Measurements from ENCODE around the gene HBS1L. TPM values are rescaled to one million over a fixed set of nuclear protein-coding genes. Genes with fewer than 3 reads are reported as not detected.

The HBS1L gene
- total and polyA plus RNA-seq, 9 of the 15 experiments (the other 6 are each of a cell fraction or from before 2014, with no cell fraction given) = 101 to 199 (median 145) TPM

DNA sequence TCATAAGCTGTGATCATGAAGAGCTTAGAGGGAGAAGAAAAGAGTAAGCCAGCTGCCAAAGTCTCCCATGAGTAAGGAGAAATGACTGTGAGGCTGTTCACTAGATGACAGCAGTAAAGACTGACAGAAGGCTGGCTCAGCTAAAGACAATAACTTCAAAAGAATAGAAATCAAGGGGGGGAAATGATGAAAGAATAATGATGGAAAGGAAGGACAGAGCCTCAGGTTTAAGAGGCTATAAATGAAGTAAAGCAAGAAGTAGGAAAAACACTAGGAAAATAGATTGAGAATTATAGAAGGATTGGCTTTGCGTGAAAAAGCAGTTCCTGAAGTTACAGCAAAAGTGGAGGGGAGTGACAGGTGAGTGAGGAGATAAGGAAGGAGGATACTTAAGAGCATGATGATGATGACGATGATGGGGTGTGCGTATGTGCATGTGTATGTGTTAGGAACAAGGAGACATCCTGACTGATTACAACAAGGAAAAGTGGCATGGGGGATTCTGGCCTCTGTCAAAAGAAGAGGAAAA is 48.2 kb downstream of the HBS1L start (continued):
- 0 out of 2 replicates have a peak, but pooled peaks have one; percentile 52 for TF ChIP-seq HLTF (IDR thresholded peaks at IDR 0.05)
- TF ChIP-seq, protein P1, sequence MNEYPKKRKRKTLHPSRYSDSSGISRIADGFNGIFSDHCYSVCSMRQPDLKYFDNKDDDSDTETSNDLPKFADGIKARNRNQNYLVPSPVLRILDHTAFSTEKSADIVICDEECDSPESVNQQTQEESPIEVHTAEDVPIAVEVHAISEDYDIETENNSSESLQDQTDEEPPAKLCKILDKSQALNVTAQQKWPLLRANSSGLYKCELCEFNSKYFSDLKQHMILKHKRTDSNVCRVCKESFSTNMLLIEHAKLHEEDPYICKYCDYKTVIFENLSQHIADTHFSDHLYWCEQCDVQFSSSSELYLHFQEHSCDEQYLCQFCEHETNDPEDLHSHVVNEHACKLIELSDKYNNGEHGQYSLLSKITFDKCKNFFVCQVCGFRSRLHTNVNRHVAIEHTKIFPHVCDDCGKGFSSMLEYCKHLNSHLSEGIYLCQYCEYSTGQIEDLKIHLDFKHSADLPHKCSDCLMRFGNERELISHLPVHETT (CRISPR knock-in tag; conservative IDR thresholded peaks at IDR 0.05 in 1 of 2, IDR thresholded peaks at IDR 0.05 in 1 of 2) = no peak
- TF ChIP-seq, protein P2, sequence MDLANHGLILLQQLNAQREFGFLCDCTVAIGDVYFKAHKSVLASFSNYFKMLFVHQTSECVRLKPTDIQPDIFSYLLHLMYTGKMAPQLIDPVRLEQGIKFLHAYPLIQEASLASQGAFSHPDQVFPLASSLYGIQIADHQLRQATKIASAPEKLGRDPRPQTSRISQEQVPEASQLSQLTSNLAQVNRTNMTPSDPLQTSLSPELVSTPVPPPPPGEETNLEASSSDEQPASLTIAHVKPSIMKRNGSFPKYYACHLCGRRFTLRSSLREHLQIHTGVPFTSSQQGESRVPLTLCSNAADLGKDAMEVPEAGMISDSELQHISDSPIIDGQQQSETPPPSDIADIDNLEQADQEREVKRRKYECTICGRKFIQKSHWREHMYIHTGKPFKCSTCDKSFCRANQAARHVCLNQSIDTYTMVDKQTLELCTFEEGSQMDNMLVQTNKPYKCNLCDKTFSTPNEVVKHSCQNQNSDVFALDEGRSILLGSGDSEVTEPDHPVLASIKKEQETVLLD (IDR thresholded peaks at IDR 0.05) = no peak
- no peak for TF ChIP-seq SNRNP70 (optimal IDR thresholded peaks at IDR 0.05; ENCODE audit: low read depth, low read length)
- TF ChIP-seq ARNT (IDR thresholded peaks at IDR 0.05) = peak in 1 of 2 experiments; percentile 55; a peak in 1 of 4 replicates
- TF ChIP-seq, protein P3, sequence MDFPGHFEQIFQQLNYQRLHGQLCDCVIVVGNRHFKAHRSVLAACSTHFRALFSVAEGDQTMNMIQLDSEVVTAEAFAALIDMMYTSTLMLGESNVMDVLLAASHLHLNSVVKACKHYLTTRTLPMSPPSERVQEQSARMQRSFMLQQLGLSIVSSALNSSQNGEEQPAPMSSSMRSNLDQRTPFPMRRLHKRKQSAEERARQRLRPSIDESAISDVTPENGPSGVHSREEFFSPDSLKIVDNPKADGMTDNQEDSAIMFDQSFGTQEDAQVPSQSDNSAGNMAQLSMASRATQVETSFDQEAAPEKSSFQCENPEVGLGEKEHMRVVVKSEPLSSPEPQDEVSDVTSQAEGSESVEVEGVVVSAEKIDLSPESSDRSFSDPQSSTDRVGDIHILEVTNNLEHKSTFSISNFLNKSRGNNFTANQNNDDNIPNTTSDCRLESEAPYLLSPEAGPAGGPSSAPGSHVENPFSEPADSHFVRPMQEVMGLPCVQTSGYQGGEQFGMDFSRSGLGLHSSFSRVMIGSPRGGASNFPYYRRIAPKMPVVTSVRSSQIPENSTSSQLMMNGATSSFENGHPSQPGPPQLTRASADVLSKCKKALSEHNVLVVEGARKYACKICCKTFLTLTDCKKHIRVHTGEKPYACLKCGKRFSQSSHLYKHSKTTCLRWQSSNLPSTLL (IDR thresholded peaks at IDR 0.05) = no peak
- TF ChIP-seq GTF2A2 (tag; IDR thresholded peaks at IDR 0.05) = no peak
- no peak for TF ChIP-seq HDAC3 (IDR thresholded peaks at IDR 0.05; ENCODE audit: borderline replicate concordance, partially characterized antibody)
- peak; percentile 86 for TF ChIP-seq SMARCE1 (IDR thresholded peaks at IDR 0.05)
- TF ChIP-seq KLF1 (tag; IDR thresholded peaks at IDR 0.05) = no peak
- no peak for TF ChIP-seq MTF1 (CRISPR knock-in tag; IDR thresholded peaks at IDR 0.05; ENCODE audit: borderline replicate concordance)
- no peak for TF ChIP-seq ZNF551 (CRISPR knock-in tag; IDR thresholded peaks at IDR 0.05)
- no peak for TF ChIP-seq ZNF197 (CRISPR knock-in tag; IDR thresholded peaks at IDR 0.05; ENCODE audit: low read depth)
- TF ChIP-seq, protein P4, sequence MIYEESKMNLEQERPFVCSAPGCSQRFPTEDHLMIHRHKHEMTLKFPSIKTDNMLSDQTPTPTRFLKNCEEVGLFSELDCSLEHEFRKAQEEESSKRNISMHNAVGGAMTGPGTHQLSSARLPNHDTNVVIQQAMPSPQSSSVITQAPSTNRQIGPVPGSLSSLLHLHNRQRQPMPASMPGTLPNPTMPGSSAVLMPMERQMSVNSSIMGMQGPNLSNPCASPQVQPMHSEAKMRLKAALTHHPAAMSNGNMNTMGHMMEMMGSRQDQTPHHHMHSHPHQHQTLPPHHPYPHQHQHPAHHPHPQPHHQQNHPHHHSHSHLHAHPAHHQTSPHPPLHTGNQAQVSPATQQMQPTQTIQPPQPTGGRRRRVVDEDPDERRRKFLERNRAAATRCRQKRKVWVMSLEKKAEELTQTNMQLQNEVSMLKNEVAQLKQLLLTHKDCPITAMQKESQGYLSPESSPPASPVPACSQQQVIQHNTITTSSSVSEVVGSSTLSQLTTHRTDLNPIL (CRISPR knock-in tag; IDR thresholded peaks at IDR 0.05) = no peak
- TF ChIP-seq, protein P5, sequence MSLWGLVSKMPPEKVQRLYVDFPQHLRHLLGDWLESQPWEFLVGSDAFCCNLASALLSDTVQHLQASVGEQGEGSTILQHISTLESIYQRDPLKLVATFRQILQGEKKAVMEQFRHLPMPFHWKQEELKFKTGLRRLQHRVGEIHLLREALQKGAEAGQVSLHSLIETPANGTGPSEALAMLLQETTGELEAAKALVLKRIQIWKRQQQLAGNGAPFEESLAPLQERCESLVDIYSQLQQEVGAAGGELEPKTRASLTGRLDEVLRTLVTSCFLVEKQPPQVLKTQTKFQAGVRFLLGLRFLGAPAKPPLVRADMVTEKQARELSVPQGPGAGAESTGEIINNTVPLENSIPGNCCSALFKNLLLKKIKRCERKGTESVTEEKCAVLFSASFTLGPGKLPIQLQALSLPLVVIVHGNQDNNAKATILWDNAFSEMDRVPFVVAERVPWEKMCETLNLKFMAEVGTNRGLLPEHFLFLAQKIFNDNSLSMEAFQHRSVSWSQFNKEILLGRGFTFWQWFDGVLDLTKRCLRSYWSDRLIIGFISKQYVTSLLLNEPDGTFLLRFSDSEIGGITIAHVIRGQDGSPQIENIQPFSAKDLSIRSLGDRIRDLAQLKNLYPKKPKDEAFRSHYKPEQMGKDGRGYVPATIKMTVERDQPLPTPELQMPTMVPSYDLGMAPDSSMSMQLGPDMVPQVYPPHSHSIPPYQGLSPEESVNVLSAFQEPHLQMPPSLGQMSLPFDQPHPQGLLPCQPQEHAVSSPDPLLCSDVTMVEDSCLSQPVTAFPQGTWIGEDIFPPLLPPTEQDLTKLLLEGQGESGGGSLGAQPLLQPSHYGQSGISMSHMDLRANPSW (CRISPR knock-in tag; IDR thresholded peaks at IDR 0.05) = no peak
- TF ChIP-seq CREB1 (IDR thresholded peaks at IDR 0.05) = peak; percentile 70; the same call in 1 of the 2 replicates
- TF ChIP-seq CREB1 (CRISPR knock-in tag; IDR thresholded peaks at IDR 0.05) = no peak
- TF ChIP-seq, protein P6, sequence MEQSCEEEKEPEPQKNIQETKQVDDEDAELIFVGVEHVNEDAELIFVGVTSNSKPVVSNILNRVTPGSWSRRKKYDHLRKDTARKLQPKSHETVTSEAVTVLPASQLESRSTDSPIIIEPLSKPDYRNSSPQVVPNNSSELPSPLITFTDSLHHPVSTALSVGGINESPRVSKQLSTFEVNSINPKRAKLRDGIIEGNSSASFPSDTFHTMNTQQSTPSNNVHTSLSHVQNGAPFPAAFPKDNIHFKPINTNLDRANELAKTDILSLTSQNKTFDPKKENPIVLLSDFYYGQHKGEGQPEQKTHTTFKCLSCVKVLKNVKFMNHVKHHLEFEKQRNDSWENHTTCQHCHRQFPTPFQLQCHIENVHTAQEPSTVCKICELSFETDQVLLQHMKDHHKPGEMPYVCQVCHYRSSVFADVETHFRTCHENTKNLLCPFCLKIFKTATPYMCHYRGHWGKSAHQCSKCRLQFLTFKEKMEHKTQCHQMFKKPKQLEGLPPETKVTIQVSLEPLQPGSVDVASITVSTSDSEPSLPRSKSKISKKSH (CRISPR knock-in tag; IDR thresholded peaks at IDR 0.05) = no peak
